Activated naive CD8-positive, alpha-beta T cell (primary cell): ENCODE data around the gene XRRA1.

ENCODE experiments used
- H3K27ac Mint-ChIP-seq: one replicate; pipeline ENCODE4 v1.8.0; 2021; ENCODE audit warnings: mixed read lengths
- H3K27me3 Mint-ChIP-seq: one replicate; pipeline ENCODE4 v1.8.0; 2021; ENCODE audit warnings: mixed read lengths
- H3K36me3 Mint-ChIP-seq: one replicate; pipeline ENCODE4 v1.8.0; 2021; ENCODE audit warnings: mixed read lengths
- H3K4me1 Mint-ChIP-seq: one replicate; pipeline ENCODE4 v1.8.0; 2021; ENCODE audit warnings: low read depth, mixed read lengths
- H3K4me3 Mint-ChIP-seq: one replicate; pipeline ENCODE4 v1.8.0; 2021; ENCODE audit warnings: mild to moderate bottlenecking, mixed read lengths
- H3K9me3 Mint-ChIP-seq: one replicate; pipeline ENCODE4 v1.8.0; 2021; ENCODE audit warnings: low read depth, mixed read lengths

Gene XRRA1

DNA sequence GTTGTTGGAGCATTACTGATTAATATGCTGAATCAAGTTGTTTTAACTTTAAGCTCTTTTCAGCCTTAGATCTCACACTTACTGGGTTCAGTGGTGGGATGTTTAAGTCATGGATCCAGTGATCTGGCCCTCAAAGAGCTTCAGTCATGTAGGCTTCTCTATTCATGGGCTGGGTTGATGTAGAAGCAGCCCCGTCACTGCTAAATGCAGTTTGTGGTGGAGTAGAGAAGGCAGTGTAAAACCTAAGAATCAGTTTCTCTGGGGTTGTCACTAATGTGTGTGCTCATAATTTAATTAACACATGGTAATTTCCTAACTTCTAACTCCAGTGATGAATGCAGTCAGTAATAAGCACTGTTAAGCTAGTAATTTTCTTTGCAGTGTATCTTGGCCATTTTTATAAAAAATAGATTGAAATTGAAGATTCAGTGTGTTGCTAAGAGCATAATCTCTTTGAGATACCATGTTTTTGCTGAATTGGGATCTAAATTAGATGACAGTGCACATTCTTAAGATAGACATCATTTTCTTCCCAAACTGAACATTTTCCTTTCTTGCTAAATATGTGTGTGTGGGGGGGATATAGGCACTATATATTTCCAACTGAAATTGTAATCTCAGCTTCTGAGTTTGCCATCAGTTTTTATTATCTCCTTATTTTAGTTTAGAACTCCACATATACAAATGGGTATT is 9.2 kb upstream of the XRRA1 start:
- no peaks in the 10 kb centered on the region for H3K9me3 Mint-ChIP-seq
- H3K4me3 Mint-ChIP-seq = no peak overlapping the region
- H3K27ac Mint-ChIP-seq = no peak overlapping the region
- no peaks in the 10 kb centered on the region for H3K27me3 Mint-ChIP-seq
- H3K36me3 Mint-ChIP-seq = peaks cover 4% of the 10 kb centered on the region
- peaks cover 78% of the 10 kb centered on the region for H3K4me1 Mint-ChIP-seq

DNA sequence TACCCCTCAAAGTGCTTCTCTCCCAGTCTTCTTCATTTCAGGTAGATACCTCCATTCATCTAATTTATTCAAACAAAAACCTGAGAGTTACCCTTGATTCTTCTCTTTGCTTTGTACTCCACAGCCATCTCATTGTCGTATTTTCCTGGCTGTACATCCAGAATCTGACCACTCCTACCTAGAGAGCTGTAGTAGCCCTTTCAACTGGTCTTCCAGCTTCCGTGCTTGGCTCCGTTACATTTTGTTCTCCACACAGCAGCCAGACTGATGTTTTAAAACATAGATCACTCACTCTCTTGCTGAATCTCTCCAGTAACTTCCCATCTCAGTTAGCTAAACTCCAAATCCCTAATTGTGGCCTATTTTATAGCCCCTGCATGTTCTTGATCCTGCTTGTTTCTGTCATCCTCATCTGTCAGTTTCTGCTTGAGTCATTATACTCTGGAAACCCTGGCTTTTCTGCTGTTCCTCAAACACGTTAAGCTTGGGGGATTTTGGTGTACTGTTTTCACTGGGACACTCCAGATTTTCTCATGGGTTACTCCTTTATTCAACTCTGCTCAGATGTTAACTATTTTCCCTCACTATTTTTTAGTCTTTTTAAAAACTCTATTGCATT is 7.6 kb upstream of the XRRA1 start:
- no peak overlapping the region for H3K27ac Mint-ChIP-seq
- H3K36me3 Mint-ChIP-seq = peaks cover 4% of the 10 kb centered on the region
- H3K4me3 Mint-ChIP-seq = no peak overlapping the region
- peaks cover 74% of the 10 kb centered on the region for H3K4me1 Mint-ChIP-seq
- no peaks in the 10 kb centered on the region for H3K9me3 Mint-ChIP-seq
- H3K27me3 Mint-ChIP-seq = no peaks in the 10 kb centered on the region

DNA sequence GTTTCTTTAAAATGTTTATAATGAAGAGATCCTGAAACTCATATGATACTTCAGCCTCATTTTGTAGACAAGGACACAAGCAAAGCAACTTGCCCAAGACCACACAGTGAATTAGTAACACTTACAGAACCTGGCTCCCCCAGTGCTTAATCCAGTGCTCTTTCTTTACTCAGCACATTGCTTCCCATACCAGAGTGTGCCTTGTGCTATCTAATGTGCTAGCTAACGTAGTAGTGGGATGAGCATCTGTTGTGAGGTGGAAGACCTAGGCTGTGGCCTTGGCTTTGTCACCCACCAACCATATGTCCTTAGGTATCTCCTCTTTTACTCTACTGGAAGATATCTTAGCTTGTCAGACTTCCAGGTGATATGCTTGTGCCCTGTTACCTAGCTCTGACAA is 5.3 kb upstream of the XRRA1 start:
- Mint-ChIP-seq H3K4me3 (no peak overlapping the region), H3K9me3 (no peaks in the 10 kb centered on the region), H3K4me1 (peaks cover 76% of the 10 kb centered on the region), H3K27ac (no peak overlapping the region), H3K27me3 (no peaks in the 10 kb centered on the region), H3K36me3 (peaks cover 9% of the 10 kb centered on the region)

DNA sequence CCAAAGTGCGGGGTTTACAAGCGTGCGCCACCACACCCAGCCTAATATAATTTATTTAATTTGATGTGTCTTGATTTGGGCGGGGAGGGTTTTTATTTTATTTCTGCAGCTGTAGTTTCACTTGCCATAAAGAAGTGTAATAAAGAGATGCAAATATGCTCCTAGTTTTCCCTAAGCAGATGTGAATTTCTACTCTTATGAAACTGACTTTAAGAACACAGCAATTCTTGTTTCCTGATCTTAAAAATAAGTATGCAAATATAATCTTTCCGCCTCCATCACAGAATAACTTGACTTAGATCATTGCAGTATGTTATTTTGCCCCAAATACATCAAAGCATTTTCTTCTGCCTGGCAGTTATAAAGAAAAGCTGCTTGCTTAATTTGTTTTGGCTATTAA is 4.6 kb upstream of the XRRA1 start:
- Mint-ChIP-seq H3K4me3 (no peak overlapping the region), H3K4me1 (peaks cover 74% of the 10 kb centered on the region), H3K36me3 (peaks cover 9% of the 10 kb centered on the region), H3K27ac (no peak overlapping the region), H3K27me3 (no peaks in the 10 kb centered on the region), H3K9me3 (no peaks in the 10 kb centered on the region)

- H3K36me3 Mint-ChIP-seq = peaks cover 9% of the 10 kb centered on the region
- no peak overlapping the region for H3K27ac Mint-ChIP-seq
- no peaks in the 10 kb centered on the region for H3K27me3 Mint-ChIP-seq
- peaks cover 73% of the 10 kb centered on the region for H3K4me1 Mint-ChIP-seq
- H3K9me3 Mint-ChIP-seq = no peaks in the 10 kb centered on the region
- H3K4me3 Mint-ChIP-seq = no peak overlapping the region
Measured at GRCh38 chr11:74952752-74953151, 3.9 kb upstream of the XRRA1 start.

DNA sequence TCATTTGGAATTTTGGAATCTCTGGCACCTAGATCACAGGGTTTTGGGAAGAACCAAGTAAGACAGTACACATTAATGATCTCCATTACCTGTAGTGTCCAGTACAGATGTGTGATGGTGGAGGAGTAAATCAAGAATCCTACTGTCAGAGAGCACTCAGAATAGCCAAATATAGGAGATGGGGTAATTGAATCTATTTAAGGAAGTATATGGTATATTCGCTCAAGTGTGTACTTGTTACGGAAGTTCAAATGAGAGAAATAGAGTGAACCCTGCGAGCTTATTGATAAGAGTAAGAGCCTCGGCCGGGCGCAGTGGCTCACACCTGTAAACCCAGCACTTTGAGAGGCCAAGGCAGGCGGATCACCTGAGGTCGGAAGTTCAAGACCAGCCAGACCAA is 2.3 kb upstream of the XRRA1 start:
- peaks cover 8% of the 10 kb centered on the region for H3K36me3 Mint-ChIP-seq
- H3K27me3 Mint-ChIP-seq = no peaks in the 10 kb centered on the region
- H3K4me3 Mint-ChIP-seq = peak overlapping the region; percentile 99
- H3K27ac Mint-ChIP-seq = peak overlapping the region; percentile 43
- H3K4me1 Mint-ChIP-seq = peaks cover 65% of the 10 kb centered on the region
- no peaks in the 10 kb centered on the region for H3K9me3 Mint-ChIP-seq

DNA sequence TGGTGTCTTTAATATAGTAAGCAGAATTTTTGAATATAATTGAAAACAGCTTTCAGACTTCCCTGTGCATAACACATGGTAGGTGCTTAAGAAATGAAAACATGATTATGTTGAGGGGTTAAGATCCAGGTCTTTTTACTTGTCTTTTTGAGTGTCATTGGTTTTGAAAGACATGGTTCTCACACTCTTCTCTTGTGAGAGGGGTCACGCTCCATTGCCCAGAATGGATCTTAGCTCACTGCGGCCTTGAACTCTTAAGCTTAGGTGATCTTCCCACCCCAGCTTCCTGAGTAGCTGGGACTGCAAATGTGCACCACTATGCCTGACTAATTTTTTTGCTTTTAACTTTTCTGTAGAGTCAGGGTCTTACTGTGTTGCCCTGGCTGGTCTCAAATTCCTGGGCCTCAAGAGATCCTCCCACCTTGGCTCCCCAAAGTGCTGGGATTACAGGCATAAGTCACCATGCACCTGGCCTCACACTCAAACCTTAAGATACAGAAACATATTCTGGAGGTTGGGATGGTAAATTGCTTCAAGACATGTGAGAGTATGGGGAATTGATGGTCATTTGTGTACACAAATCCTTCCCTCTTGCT is 1.6 kb upstream of the XRRA1 start:
- Mint-ChIP-seq H3K4me1 (peaks cover 62% of the 10 kb centered on the region), H3K9me3 (no peaks in the 10 kb centered on the region)

GRCh38 chr11:74949753-74950137 is 854 bp upstream of the XRRA1 start:
- peaks cover 10% of the 10 kb centered on the region for H3K36me3 Mint-ChIP-seq
- no peaks in the 10 kb centered on the region for H3K27me3 Mint-ChIP-seq
- peak overlapping the region; percentile 93 for H3K27ac Mint-ChIP-seq
- no peaks in the 10 kb centered on the region for H3K9me3 Mint-ChIP-seq
- peaks cover 57% of the 10 kb centered on the region for H3K4me1 Mint-ChIP-seq
- peak overlapping the region; percentile 99 for H3K4me3 Mint-ChIP-seq

More for the DNA sequence above, 1.6 kb upstream of the XRRA1 start:
- H3K4me3 Mint-ChIP-seq = peak overlapping the region; percentile 99
- H3K27me3 Mint-ChIP-seq = no peaks in the 10 kb centered on the region
- H3K36me3 Mint-ChIP-seq = peaks cover 8% of the 10 kb centered on the region
- peak overlapping the region; percentile 93 for H3K27ac Mint-ChIP-seq

DNA sequence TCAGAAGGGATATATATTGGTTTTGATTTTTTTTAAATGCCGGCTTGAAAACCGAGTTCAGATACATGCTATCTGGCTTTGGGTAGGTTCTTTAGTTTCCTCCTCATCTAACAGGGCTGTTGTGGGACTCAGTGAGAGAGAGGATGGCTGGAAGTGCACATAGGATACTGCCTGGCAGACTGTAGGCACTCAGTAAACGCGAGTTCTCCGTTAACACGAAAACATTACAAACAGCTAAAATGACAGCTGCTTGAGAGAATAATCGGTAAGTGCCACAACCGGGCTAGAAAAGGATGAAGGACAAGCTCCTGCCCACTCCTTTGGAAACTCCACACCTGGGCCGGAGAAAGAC is 369 bp downstream of the XRRA1 start:
- no peaks in the 10 kb centered on the region for H3K27me3 Mint-ChIP-seq
- H3K4me1 Mint-ChIP-seq = peaks cover 48% of the 10 kb centered on the region
- H3K9me3 Mint-ChIP-seq = no peaks in the 10 kb centered on the region
- H3K4me3 Mint-ChIP-seq = peak overlapping the region; percentile 99
- peak overlapping the region; percentile 93 for H3K27ac Mint-ChIP-seq
- H3K36me3 Mint-ChIP-seq = peaks cover 13% of the 10 kb centered on the region

DNA sequence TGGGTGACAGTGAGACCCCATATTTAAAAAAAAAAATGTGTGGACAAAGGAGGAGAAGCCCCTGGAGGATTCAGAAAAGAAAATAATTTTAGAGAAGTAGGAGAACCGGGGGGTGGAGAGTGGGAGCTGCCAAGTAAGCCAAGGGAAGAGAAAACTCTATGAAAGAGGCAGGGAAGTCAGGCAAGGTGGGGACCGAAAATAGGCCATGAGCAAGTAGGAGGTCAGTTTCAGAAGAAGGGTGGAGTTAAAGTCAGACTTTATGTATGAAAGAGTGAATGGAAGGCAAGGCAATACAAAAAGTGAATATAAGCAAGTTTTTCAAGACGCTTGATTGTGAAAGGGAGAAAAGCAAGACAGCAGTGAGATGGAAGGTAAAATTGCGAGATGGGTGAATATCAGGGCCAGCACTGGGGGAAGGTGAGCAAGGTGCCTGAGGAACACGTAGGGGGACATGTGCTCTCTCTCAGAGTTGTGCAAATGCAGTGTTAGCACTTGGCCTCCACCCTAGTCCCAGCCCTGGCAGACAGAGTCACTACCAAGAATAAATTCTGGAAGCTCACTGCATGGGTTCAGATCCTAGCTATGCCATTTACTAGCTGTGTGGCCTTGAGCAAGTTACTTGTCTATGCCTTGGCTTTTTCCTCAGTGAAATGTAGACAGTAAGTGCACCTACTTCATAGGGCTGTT is 6.7 kb downstream of the XRRA1 start:
- H3K27ac Mint-ChIP-seq = no peak overlapping the region

DNA sequence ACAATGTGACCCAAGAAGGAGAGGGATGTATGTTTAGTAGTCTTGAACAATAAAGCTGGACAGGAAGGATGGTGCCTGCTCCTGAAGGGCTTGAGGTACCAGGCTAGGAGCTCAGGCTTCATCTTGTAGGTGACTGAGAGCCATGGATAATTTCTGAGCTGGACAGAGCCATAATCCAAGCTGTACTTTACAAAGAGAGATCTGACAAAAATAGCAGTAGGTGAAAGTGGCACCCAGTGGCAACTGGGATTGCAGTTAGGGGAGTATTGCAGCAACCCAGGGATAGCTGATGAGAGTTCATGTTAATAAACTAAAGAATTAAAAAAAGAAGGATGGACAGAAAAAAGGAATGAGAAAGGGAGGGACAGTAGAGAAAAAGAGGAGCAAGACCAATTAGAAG is 7.4 kb downstream of the XRRA1 start:
- H3K27ac Mint-ChIP-seq = no peak overlapping the region
- peaks cover 16% of the 10 kb centered on the region for H3K36me3 Mint-ChIP-seq
- H3K4me3 Mint-ChIP-seq = no peak overlapping the region
- no peaks in the 10 kb centered on the region for H3K9me3 Mint-ChIP-seq
- H3K27me3 Mint-ChIP-seq = no peaks in the 10 kb centered on the region
- H3K4me1 Mint-ChIP-seq = peaks cover 10% of the 10 kb centered on the region

More for the DNA sequence above, 6.7 kb downstream of the XRRA1 start:
- H3K9me3 Mint-ChIP-seq = no peaks in the 10 kb centered on the region
- peaks cover 12% of the 10 kb centered on the region for H3K4me1 Mint-ChIP-seq
- no peaks in the 10 kb centered on the region for H3K27me3 Mint-ChIP-seq
- no peak overlapping the region for H3K4me3 Mint-ChIP-seq
- H3K36me3 Mint-ChIP-seq = peaks cover 14% of the 10 kb centered on the region

- Mint-ChIP-seq H3K27me3 (no peaks in the 10 kb centered on the region), H3K36me3 (peaks cover 19% of the 10 kb centered on the region), H3K4me1 (peaks cover 2% of the 10 kb centered on the region), H3K27ac (no peak overlapping the region), H3K4me3 (no peak overlapping the region), H3K9me3 (no peaks in the 10 kb centered on the region)
Measured at GRCh38 chr11:74937696-74938475, 11.0 kb downstream of the XRRA1 start.

DNA sequence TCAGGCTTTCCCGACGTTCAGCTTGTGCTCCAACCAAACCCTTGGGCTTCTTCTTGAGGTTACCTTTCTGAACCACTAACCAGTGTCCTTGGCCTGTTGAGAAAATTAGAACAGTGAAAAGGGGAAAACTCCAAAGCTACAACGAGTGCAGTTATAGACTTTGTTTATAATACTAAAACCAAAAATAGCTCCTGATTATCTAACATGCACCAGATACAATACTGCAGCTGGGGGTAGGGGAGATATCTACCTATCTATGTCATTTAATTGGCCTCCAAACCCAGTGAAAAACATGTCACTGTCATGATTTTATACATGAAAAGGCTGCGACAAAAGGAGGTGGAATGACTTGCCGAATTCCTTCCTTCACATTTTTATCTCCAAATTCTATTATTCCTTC is 11.9 kb downstream of the XRRA1 start:
- H3K27ac Mint-ChIP-seq = no peak overlapping the region
- H3K4me1 Mint-ChIP-seq = no peaks in the 10 kb centered on the region
- H3K36me3 Mint-ChIP-seq = peaks cover 22% of the 10 kb centered on the region
- H3K27me3 Mint-ChIP-seq = no peaks in the 10 kb centered on the region
- H3K9me3 Mint-ChIP-seq = no peaks in the 10 kb centered on the region
- H3K4me3 Mint-ChIP-seq = no peak overlapping the region

- no peak overlapping the region for H3K27ac Mint-ChIP-seq
- H3K9me3 Mint-ChIP-seq = no peaks in the 10 kb centered on the region
- H3K4me1 Mint-ChIP-seq = no peaks in the 10 kb centered on the region
- peaks cover 22% of the 10 kb centered on the region for H3K36me3 Mint-ChIP-seq
- no peaks in the 10 kb centered on the region for H3K27me3 Mint-ChIP-seq
- H3K4me3 Mint-ChIP-seq = no peak overlapping the region
Measured at GRCh38 chr11:74936087-74936486, 12.8 kb downstream of the XRRA1 start.

GRCh38 chr11:74935285-74935684 is 13.6 kb downstream of the XRRA1 start:
- Mint-ChIP-seq H3K27ac (no peak overlapping the region), H3K4me3 (no peak overlapping the region), H3K36me3 (peaks cover 18% of the 10 kb centered on the region), H3K4me1 (no peaks in the 10 kb centered on the region), H3K27me3 (no peaks in the 10 kb centered on the region), H3K9me3 (no peaks in the 10 kb centered on the region)
